Trophoblast cell (in vitro differentiated cells and primary cell): ENCODE data around the gene PCDHGA3.
"Not testable (repeated sequence)": the region's sequence is repeated elsewhere in the genome, so short reads cannot be mapped to it uniquely, and the experiment has no call there.

Experiments used
- DNase-seq, 2 donors: peaks; one replicate each; pipeline ENCODE4 v3.0.0-alpha.2; 2016
- H2AFZ ChIP-seq: 2 replicates; pipeline ENCODE4 v1.6.1; 2013; ENCODE audit warnings: low read length, moderate library complexity, mild to moderate bottlenecking; ENCODE audit not compliant: insufficient read depth, poor library complexity
- H2AK5ac ChIP-seq: 2 replicates; pipeline ENCODE4 v1.6.1; 2013; ENCODE audit warnings: mild to moderate bottlenecking, low read length
- H2BK120ac ChIP-seq: 2 replicates; pipeline ENCODE4 v1.6.1; 2013; ENCODE audit warnings: low read length, mild to moderate bottlenecking, moderate library complexity; ENCODE audit not compliant: insufficient read depth, poor library complexity
- H2BK12ac ChIP-seq: 2 replicates; pipeline ENCODE4 v1.6.1; 2013; ENCODE audit warnings: mild to moderate bottlenecking, low read length, moderate library complexity
- H2BK5ac ChIP-seq: 2 replicates; pipeline ENCODE4 v1.6.1; 2013; ENCODE audit warnings: low read length, low read depth, moderate library complexity, mild to moderate bottlenecking; ENCODE audit not compliant: poor library complexity
- H3K14ac ChIP-seq: 2 replicates; pipeline ENCODE4 v1.6.1; 2013; ENCODE audit warnings: mild to moderate bottlenecking, low read length
- H3K18ac ChIP-seq: 2 replicates; pipeline ENCODE4 v1.6.1; 2013; ENCODE audit warnings: mild to moderate bottlenecking, low read length
- H3K23ac ChIP-seq: 2 replicates; pipeline ENCODE4 v1.6.1; 2013; ENCODE audit warnings: low read length
- H3K27ac ChIP-seq: 2 replicates; pipeline ENCODE4 v1.5.1; 2013; ENCODE audit warnings: low read depth, mild to moderate bottlenecking, inconsistent platforms, low read length, moderate library complexity
- H3K27me3 ChIP-seq: 2 replicates; pipeline ENCODE4 v1.6.1; 2013; ENCODE audit warnings: inconsistent platforms, mild to moderate bottlenecking, low read length, moderate library complexity; ENCODE audit not compliant: insufficient read depth
- H3K36me3 ChIP-seq, 2 experiments: 1 replicate in 1 of 2; 2 replicates in 1 of 2; pipeline ENCODE4 v1.6.1; 2013; ENCODE audit warnings: low read length in 2 of 2, mild to moderate bottlenecking in 2 of 2, moderate library complexity in 1 of 2; ENCODE audit not compliant: insufficient read depth in 2 of 2, control insufficient read depth in 1 of 2
- H3K4ac ChIP-seq: 2 replicates; pipeline ENCODE4 v1.6.1; 2013; ENCODE audit warnings: low read depth, mild to moderate bottlenecking, low read length, moderate library complexity
- H3K4me1 ChIP-seq, 2 experiments: 1 replicate in 1 of 2; 2 replicates in 1 of 2; pipeline ENCODE4 v1.6.1; 2013; ENCODE audit warnings: low read length in 2 of 2, mild to moderate bottlenecking in 2 of 2, moderate library complexity in 1 of 2; ENCODE audit not compliant: insufficient read depth in 2 of 2, control insufficient read depth in 1 of 2
- H3K4me2 ChIP-seq: 2 replicates; pipeline ENCODE4 v1.6.1; 2013; ENCODE audit warnings: inconsistent platforms, mild to moderate bottlenecking, low read length, moderate library complexity
- H3K4me3 ChIP-seq: 2 replicates; pipeline ENCODE4 v1.5.1; 2013; ENCODE audit warnings: mild to moderate bottlenecking, low read depth, low read length, inconsistent platforms
- H3K79me1 ChIP-seq: one replicate; pipeline ENCODE4 v1.6.1; 2013; ENCODE audit warnings: low read length
- H3K79me2 ChIP-seq: 2 replicates; pipeline ENCODE4 v1.6.1; 2013; ENCODE audit warnings: low read length, mild to moderate bottlenecking; ENCODE audit not compliant: control insufficient read depth, insufficient read depth, poor library complexity
- H3K9ac ChIP-seq: 2 replicates; pipeline ENCODE4 v1.6.1; 2013; ENCODE audit warnings: mild to moderate bottlenecking, low read length
- H3K9me3 ChIP-seq: 2 replicates; pipeline ENCODE4 v1.6.1; 2013; ENCODE audit warnings: low read depth, mild to moderate bottlenecking, control low read depth, inconsistent platforms, low read length; ENCODE audit not compliant: insufficient read depth
- H4K12ac ChIP-seq: 2 replicates; pipeline ENCODE4 v1.6.1; 2013; ENCODE audit warnings: low read depth, mild to moderate bottlenecking, low read length, moderate library complexity
- H4K8ac ChIP-seq: 2 replicates; pipeline ENCODE4 v1.6.1; 2013; ENCODE audit warnings: low read depth, mild to moderate bottlenecking, low read length, moderate library complexity
- H4K91ac ChIP-seq: one replicate; pipeline ENCODE4 v1.6.1; 2013; ENCODE audit warnings: low read depth, mild to moderate bottlenecking, low read length, moderate library complexity
- WGBS: extraction: QIAGEN DNeasy Blood & Tissue Kit; methylation state at CpG from one replicate; pipeline ENCODE4 v1.1.7; 2013; ENCODE audit warnings: missing lambda C conversion rate; ENCODE audit not compliant: insufficient read length, insufficient coverage; ENCODE audit errors: extremely low coverage; 5-methylcytosine and 5-hydroxymethylcytosine counted together

PCDHGA3 gene

DNA sequence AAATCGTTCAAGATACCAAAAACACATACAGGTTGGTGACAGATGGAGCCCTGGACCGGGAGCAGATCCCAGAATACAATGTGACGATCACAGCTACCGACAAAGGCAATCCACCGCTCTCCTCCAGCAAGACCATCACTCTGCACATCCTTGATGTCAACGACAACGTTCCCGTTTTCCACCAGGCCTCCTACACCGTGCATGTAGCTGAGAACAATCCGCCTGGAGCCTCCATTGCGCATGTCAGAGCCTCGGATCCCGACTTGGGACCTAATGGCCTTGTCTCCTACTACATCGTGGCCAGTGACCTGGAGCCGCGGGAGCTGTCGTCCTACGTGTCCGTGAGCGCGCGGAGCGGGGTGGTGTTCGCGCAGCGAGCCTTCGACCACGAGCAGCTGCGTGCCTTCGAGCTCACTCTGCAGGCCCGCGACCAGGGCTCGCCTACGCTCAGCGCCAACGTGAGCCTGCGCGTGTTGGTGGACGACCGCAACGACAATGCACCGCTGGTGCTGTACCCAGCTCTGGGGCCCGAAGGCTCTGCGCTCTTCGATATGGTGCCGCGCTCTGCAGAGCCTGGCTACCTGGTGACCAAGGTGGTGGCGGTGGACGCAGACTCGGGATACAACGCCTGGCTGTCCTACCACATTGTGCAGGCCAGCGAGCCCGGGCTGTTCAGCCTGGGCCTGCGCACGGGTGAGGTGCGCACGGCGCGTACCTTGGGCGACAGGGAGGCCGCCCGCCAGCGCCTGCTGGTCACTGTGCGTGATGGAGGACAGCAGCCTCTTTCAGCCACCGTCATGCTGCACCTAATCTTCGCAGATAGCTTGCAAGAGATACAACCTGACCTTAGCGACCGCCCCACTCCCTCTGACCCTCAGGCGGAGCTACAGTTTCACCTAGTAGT is 28.2 kb downstream of the PCDHGA3 start:
- WGBS: no CpG with 5 or more reads among the region's 69 CpGs

DNA sequence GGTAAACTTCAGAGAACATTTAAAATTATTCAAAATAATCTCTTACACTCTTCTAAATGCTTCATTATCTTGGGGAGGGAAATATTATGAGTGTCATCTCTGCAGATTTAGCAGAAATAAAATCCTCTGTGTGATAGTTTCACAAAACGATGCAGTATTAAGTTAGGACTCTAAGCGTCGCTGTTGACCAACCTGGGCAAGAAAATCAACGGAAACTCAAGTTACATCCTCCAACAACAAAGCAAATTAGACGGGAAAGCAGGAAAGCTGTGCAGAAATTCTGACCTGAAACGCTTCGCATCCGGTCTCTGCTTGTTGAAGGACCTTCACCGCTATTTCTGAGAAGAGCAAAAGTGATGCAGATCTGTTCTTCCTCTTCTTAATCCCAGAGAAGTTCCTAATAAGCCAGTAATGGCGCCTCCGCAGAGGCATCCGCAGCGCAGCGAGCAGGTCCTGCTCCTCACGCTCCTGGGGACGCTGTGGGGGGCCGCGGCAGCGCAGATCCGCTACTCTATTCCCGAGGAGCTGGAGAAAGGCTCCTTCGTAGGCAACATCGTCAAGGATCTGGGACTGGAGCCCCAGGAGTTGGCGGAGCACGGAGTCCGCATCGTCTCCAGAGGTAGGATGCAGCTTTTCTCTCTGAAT is 30.2 kb downstream of the PCDHGA3 start, which contains the start of gene PCDHGA6:
Gene PCDHGA6 (plus strand): TSS at position 219 of the 645 bp plus-strand sequence. CDS start 193 bp downstream, at position 412.
- Histone ChIP-seq H3K4me1 (no peaks in the 10 kb centered on the region), H2AK5ac (no peak within 1 kb of the TSS), H4K12ac (no peak within 1 kb of the TSS), H3K4me2 (no peak within 1 kb of the TSS), H3K9ac (no peak within 1 kb of the TSS), H3K9me3 (peaks cover 36% of the 10 kb centered on the region), H3K27me3 (no peaks in the 10 kb centered on the region), H3K36me3 (peaks cover 2 to 3% of the 10 kb centered on the region in 2 experiments), H4K91ac (no peak within 1 kb of the TSS), H3K18ac (no peak within 1 kb of the TSS), H2BK120ac (no peak within 1 kb of the TSS), H3K14ac (no peak within 1 kb of the TSS), H4K8ac (no peak within 1 kb of the TSS), H3K27ac (no peak within 1 kb of the TSS), H3K23ac (no peak within 1 kb of the TSS), H2AFZ (no peak within 1 kb of the TSS), H2BK12ac (no peak within 1 kb of the TSS), H3K4ac (no peak within 1 kb of the TSS), H3K4me3 (peak within 1 kb of the TSS; percentile 3), H2BK5ac (no peak within 1 kb of the TSS), H3K79me1 (no peaks in the 10 kb centered on the region), H3K79me2 (no peaks in the 10 kb centered on the region)
- no CpG with 5 or more reads among the region's 27 CpGs for WGBS
- DNase-seq: peak in 1 of 2 donors; percentile 29

More for the DNA sequence above, 28.2 kb downstream of the PCDHGA3 start:
- H3K79me1 ChIP-seq: no peaks in the 10 kb centered on the region
- no peaks in the 10 kb centered on the region for H3K27me3 ChIP-seq
- H3K23ac ChIP-seq: no peak overlapping the region
- no peak overlapping the region for H4K8ac ChIP-seq
- no peak overlapping the region for H3K27ac ChIP-seq
- H3K14ac ChIP-seq: no peak overlapping the region
- H3K4me2 ChIP-seq: no peak overlapping the region
- no peak overlapping the region for H4K12ac ChIP-seq
- H3K36me3 ChIP-seq: peaks cover 2 to 3% of the 10 kb centered on the region in 2 experiments
- H2BK5ac ChIP-seq: no peak overlapping the region
- no peaks in the 10 kb centered on the region for H3K79me2 ChIP-seq
- H3K4me1 ChIP-seq: no peaks in the 10 kb centered on the region
- H2BK120ac ChIP-seq: no peak overlapping the region
- H3K4ac ChIP-seq: no peak overlapping the region
- H3K4me3 ChIP-seq: peak overlapping the region; percentile 13
- H4K91ac ChIP-seq: no peak overlapping the region
- no peak overlapping the region for H2AFZ ChIP-seq
- DNase-seq: no peak
- H3K9ac ChIP-seq: no peak overlapping the region
- H3K9me3 ChIP-seq: peaks cover 36% of the 10 kb centered on the region
- no peak overlapping the region for H2AK5ac ChIP-seq
- no peak overlapping the region for H2BK12ac ChIP-seq
- no peak overlapping the region for H3K18ac ChIP-seq

DNA sequence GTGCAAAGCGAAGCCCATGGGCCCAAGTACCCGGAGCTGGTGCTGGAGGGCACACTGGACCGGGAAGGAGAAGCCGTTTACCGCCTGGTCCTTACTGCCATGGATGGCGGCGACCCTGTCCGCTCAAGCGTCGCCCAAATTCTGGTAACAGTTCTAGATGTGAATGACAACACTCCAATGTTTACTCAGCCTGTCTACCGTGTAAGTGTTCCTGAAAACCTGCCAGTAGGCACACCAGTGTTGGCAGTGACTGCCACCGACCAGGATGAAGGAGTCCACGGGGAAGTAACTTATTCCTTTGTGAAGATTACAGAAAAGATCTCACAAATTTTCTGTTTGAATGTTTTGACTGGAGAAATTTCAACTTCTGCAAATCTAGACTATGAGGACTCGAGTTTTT is 31.0 kb downstream of the PCDHGA3 start:
- no peak for DNase-seq
- Histone ChIP-seq H3K79me1 (no peaks in the 10 kb centered on the region), H3K4ac (no peak overlapping the region), H4K8ac (no peak overlapping the region), H2AK5ac (no peak overlapping the region), H3K27me3 (no peaks in the 10 kb centered on the region), H3K79me2 (no peaks in the 10 kb centered on the region), H2BK120ac (no peak overlapping the region), H4K91ac (no peak overlapping the region), H3K14ac (no peak overlapping the region), H3K9ac (no peak overlapping the region), H2BK5ac (no peak overlapping the region), H2AFZ (no peak overlapping the region), H2BK12ac (no peak overlapping the region), H3K18ac (no peak overlapping the region), H3K36me3 (peaks cover 2 to 3% of the 10 kb centered on the region in 2 experiments), H3K27ac (no peak overlapping the region), H3K4me3 (no peak overlapping the region), H3K23ac (no peak overlapping the region), H3K9me3 (peaks cover 36% of the 10 kb centered on the region), H3K4me1 (no peaks in the 10 kb centered on the region), H4K12ac (no peak overlapping the region), H3K4me2 (no peak overlapping the region)
- no CpG with 5 or more reads among the region's 14 CpGs for WGBS

DNA sequence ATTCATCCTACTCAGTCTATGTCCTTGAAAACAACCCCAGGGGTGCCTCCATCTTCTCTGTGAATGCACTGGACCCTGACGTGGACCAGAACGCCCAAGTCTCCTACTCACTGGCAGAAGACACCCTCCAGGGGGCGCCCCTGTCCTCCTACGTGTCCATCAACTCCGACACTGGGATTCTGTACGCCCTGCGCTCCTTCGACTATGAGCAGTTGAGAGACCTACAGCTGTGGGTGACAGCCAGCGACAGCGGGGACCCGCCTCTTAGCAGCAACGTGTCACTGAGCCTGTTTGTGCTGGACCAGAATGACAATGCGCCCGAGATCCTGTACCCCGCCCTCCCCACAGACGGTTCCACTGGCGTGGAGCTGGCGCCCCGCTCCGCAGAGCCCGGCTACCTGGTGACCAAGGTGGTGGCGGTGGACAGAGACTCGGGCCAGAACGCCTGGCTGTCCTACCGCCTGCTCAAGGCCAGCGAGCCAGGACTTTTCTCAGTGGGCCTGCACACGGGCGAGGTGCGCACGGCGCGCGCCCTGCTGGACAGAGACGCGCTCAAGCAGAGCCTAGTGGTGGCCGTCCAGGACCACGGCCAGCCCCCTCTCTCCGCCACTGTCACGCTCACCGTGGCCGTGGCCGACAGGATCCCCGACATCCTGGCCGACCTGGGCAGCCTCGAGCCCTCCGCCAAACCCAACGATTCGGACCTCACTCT is 32.0 kb downstream of the PCDHGA3 start:
- not testable (repeated sequence) for H3K27me3 ChIP-seq, H3K27ac ChIP-seq, H3K4ac ChIP-seq, H3K79me2 ChIP-seq, H3K4me1 ChIP-seq, H3K36me3 ChIP-seq, H3K4me3 ChIP-seq, H3K18ac ChIP-seq, H2BK5ac ChIP-seq, H3K23ac ChIP-seq, H3K14ac ChIP-seq, H2AFZ ChIP-seq, H3K4me2 ChIP-seq, H2BK120ac ChIP-seq, H2AK5ac ChIP-seq, H4K12ac ChIP-seq, DNase-seq, H3K79me1 ChIP-seq, H2BK12ac ChIP-seq, H3K9ac ChIP-seq, H4K8ac ChIP-seq, H4K91ac ChIP-seq
- peaks cover 36% of the 10 kb centered on the region for H3K9me3 ChIP-seq
- no CpG with 5 or more reads among the region's 48 CpGs for WGBS
